SK-N-SH (cell line): Measurements from ENCODE around the gene ZNF878.

Experiments
- CTCF ChIP-seq: fragments of 200-600 bp; sonication (generic); IDR thresholded peaks from 2 replicates; pipeline ENCODE4 v1.6.1; 2017; ENCODE audit warnings: antibody characterized with exemption, mild to moderate bottlenecking, moderate library complexity
- FOXJ3 ChIP-seq: sonication (generic); formaldehyde crosslinking; IDR thresholded peaks from 2 replicates; pipeline ENCODE4 v1.5.1; 2020; ENCODE audit warnings: mild to moderate bottlenecking, missing genetic modification reagents
- MAX ChIP-seq: IDR thresholded peaks from 2 replicates; pipeline ENCODE4 v1.4.0; 2012; ENCODE audit warnings: low read depth
- POLR2AphosphoS5 ChIP-seq: IDR thresholded peaks from 2 replicates; pipeline ENCODE4 v1.6.1; 2012; ENCODE audit warnings: low read depth, low read length
- TAF1 ChIP-seq: IDR thresholded peaks from 2 replicates; pipeline ENCODE4 v1.6.1; 2012; ENCODE audit warnings: low read depth, mild to moderate bottlenecking, low read length, moderate library complexity, borderline replicate concordance

- TF ChIP-seq FOXJ3 (CRISPR knock-in tag) = no peak
- no peak for TF ChIP-seq TAF1
- no peak for TF ChIP-seq CTCF
- TF ChIP-seq MAX = no peak
- no peak for TF ChIP-seq POLR2AphosphoS5
Observed at GRCh38 chr19:12034620-12035019, 18.1 kb downstream of the ZNF878 start.
